GM12878 (cell line): Measurements from ENCODE around the gene LPIN1. TPM values are rescaled to one million over a fixed set of nuclear protein-coding genes. Genes with fewer than 3 reads are reported as not detected.

Source experiments
- ATAC-seq: fragments of 200-7000 bp; cut with Tn5 transposase; 3 replicates; pipeline ENCODE4 v1.9.1; 2020; ENCODE audit warnings: mild to moderate bottlenecking, moderate library complexity
- BruUV-seq: library from RNA; stranded (reverse); fragments of 400-500 nt; replicated peaks from 2 replicates; lab custom pipeline; 2021; lab: Mats Ljungman, UMichigan
- CTCF ChIA-PET: fragments of 300-600 bp; sonication (Branson Sonifier 250); formaldehyde crosslinking; extraction: SDS; loops from one replicate; lab custom pipeline; 2021; ENCODE audit warnings: inconsistent platforms; lab: Yijun Ruan, JAX
- POLR2A ChIA-PET: fragments of 350-600 bp; formaldehyde crosslinking; extraction: SDS; loops from one replicate; lab custom pipeline; 2021; ENCODE audit warnings: inconsistent platforms; lab: Charles Lee
- RAD21 ChIA-PET: fragments of 300-600 bp; sonication (Branson Sonifier 250); formaldehyde crosslinking; loops from one replicate; lab custom pipeline; 2023; ENCODE audit warnings: antibody characterized with exemption; ENCODE audit not compliant: unreplicated experiment; lab: Charles Lee
- SMC1A ChIA-PET: fragments of 300-600 bp; sonication (Branson Sonifier 250); formaldehyde crosslinking; loops from one replicate; lab custom pipeline; 2023; ENCODE audit not compliant: unreplicated experiment, uncharacterized antibody; lab: Charles Lee
- DNase-seq: peaks from one replicate; pipeline ENCODE4 v3.0.0-alpha.2; 2011; ENCODE audit warnings: low read depth, low spot score
- FAIRE-seq: peaks from 3 replicates; lab custom pipeline; 2011; peaks lifted over from hg19 to GRCh38; lab: Jason Lieb, UNC
- H2AFZ ChIP-seq: 2 replicates; pipeline ENCODE4 v1.6.0; 2011; ENCODE audit warnings: low read depth, low read length, control low read depth; ENCODE audit not compliant: control insufficient read depth
- H3K27ac ChIP-seq: 2 replicates; pipeline ENCODE4 v1.5.1; 2011; ENCODE audit warnings: control low read depth; ENCODE audit not compliant: control insufficient read depth, insufficient read depth
- H3K27me3 ChIP-seq, 2 experiments: replicated peaks in 1 of 2; 2 replicates each; pipeline versions ENCODE4 v1.6.0 to v1.6.1; 2011; ENCODE audit warnings: low read length in 1 of 2; ENCODE audit not compliant: control insufficient read depth in 2 of 2, insufficient read depth in 2 of 2
- H3K36me3 ChIP-seq, 2 experiments: 2 replicates each; pipeline ENCODE4 v1.5.1; 2011; ENCODE audit warnings: low read length in 1 of 2; ENCODE audit not compliant: control insufficient read depth in 2 of 2, insufficient read depth in 2 of 2
- H3K4me1 ChIP-seq: 2 replicates; pipeline ENCODE4 v1.6.1; 2011; ENCODE audit warnings: mild to moderate bottlenecking, low read length, moderate library complexity, mixed read lengths; ENCODE audit not compliant: control insufficient read depth, insufficient read depth
- H3K4me2 ChIP-seq: 2 replicates; pipeline ENCODE4 v1.6.0; 2011; ENCODE audit warnings: control low read depth; ENCODE audit not compliant: control insufficient read depth, insufficient read depth
- H3K4me3 ChIP-seq: fragments of 200-600 bp; sonication (generic); 2 replicates; pipeline ENCODE4 v1.5.1; 2016
- H3K79me2 ChIP-seq: 2 replicates; pipeline ENCODE4 v1.6.0; 2011; ENCODE audit warnings: low read length; ENCODE audit not compliant: control insufficient read depth, insufficient read depth
- H3K9ac ChIP-seq: 2 replicates; pipeline ENCODE4 v1.8.0; 2011; ENCODE audit warnings: low read length, control low read depth, mixed read lengths; ENCODE audit not compliant: control insufficient read depth, insufficient read depth
- H3K9me3 ChIP-seq: replicated peaks from 3 replicates; pipeline ENCODE4 v1.5.1; 2011; ENCODE audit warnings: mild to moderate bottlenecking, low read length; ENCODE audit not compliant: control insufficient read depth, insufficient read depth
- H4K20me1 ChIP-seq: 2 replicates; pipeline ENCODE4 v1.6.0; 2011; ENCODE audit not compliant: control insufficient read depth, insufficient read depth
- BCL3 ChIP-seq: IDR thresholded peaks from 2 replicates; pipeline ENCODE4 v1.6.1; 2011; ENCODE audit warnings: borderline replicate concordance, low read depth, mild to moderate bottlenecking, moderate library complexity, low read length; ENCODE audit not compliant: insufficient read depth, poor library complexity, severe bottlenecking
- BHLHE40 ChIP-seq, 2 experiments: fragments of 450-650 bp in 1 of 2; IDR thresholded peaks; 2 replicates each; pipeline ENCODE4 v1.6.1; 2011 to 2017; ENCODE audit warnings: low read depth in 2 of 2, borderline replicate concordance in 1 of 2, improper control_type of control experiment in 1 of 2, low read length in 1 of 2, mild to moderate bottlenecking in 1 of 2
- CHD2 ChIP-seq: IDR thresholded peaks from 2 replicates; pipeline ENCODE4 v1.6.1; 2011; ENCODE audit warnings: low read depth, low read length, improper control_type of control experiment, borderline replicate concordance
- NR2C1 ChIP-seq: fragments of 450-650 bp; IDR thresholded peaks from 2 replicates; pipeline ENCODE4 v1.6.1; 2017; ENCODE audit warnings: antibody characterized with exemption, mild to moderate bottlenecking, moderate library complexity
- RELB ChIP-seq: fragments of 450-650 bp; IDR thresholded peaks from 2 replicates; pipeline ENCODE4 v1.6.1; 2017; ENCODE audit warnings: low read depth, mild to moderate bottlenecking, moderate library complexity
- SP1 ChIP-seq: IDR thresholded peaks from one replicate; pipeline ENCODE4 v1.6.1; 2011; ENCODE audit warnings: low read depth, low read length
- STAT1 ChIP-seq: fragments of 450-650 bp; conservative IDR thresholded peaks from 2 replicates; pipeline ENCODE4 v1.6.1; 2014; ENCODE audit warnings: antibody characterized with exemption, mild to moderate bottlenecking
- TAF1 ChIP-seq: IDR thresholded peaks from 2 replicates; pipeline ENCODE4 v1.6.1; 2011; ENCODE audit warnings: mild to moderate bottlenecking, low read depth, low read length, borderline replicate concordance
- ZNF217 ChIP-seq: fragments of 450-650 bp; IDR thresholded peaks from 2 replicates; pipeline ENCODE4 v1.6.1; 2017; ENCODE audit warnings: antibody characterized with exemption, mild to moderate bottlenecking
- ZNF24 ChIP-seq: fragments of 450-650 bp; IDR thresholded peaks from 2 replicates; pipeline ENCODE4 v1.6.1; 2017; ENCODE audit warnings: antibody characterized with exemption, mild to moderate bottlenecking
- ZSCAN29 ChIP-seq: fragments of 450-650 bp; IDR thresholded peaks from 2 replicates; pipeline ENCODE4 v1.6.1; 2017; ENCODE audit warnings: mild to moderate bottlenecking, moderate library complexity
- WGBS: methylation state at CpG from one replicate; pipeline ENCODE4 v1.1.6; 2016; ENCODE audit warnings: low lambda C conversion rate; ENCODE audit not compliant: insufficient replicate concordance, insufficient coverage; ENCODE audit errors: missing lambda C conversion rate; 5-methylcytosine and 5-hydroxymethylcytosine counted together
- in situ Hi-C: fragments of 300-500 bp; cut with MboI; formaldehyde crosslinking; loops from 9 replicates; pipeline ENCODE4 v1.14.3; 2018; ENCODE audit warnings: mixed read lengths
- intact Hi-C: fragments of 100-400 bp; cut with micrococcal nuclease; formaldehyde crosslinking; loops from one replicate; pipeline ENCODE4 v1.14.2; 2022; ENCODE audit not compliant: unreplicated experiment
- polyA plus RNA-seq, 11 experiments: library from polyadenylated mRNA; depleted of rRNA in 4 of 11; unstranded in 6 of 11; stranded (reverse) in 5 of 11; fragments of >200 nt; fragmentation: Nextera tagmentation in 4 of 11; fragmentation: Illumina TruSeq in 1 of 11; extraction: Ambion mirVana in 4 of 11; extraction: Trizol in 1 of 11; gene quantifications; 1 replicate in 1 of 11; 2 replicates in 10 of 11; pipeline versions ENCODE4 v1.2.1 to v1.2.3, GENCODE V29; 2011 to 2016; ENCODE audit warnings: inconsistent platforms in 2 of 11, missing spikeins in 2 of 11, low read depth in 1 of 11
- total RNA-seq, 4 experiments: library from RNA; depleted of rRNA in 3 of 4; stranded (reverse); fragments of >200 nt in 3 of 4; fragmentation: Illumina TruSeq in 1 of 4; extraction: Trizol in 1 of 4; gene quantifications; 2 replicates each; pipeline versions ENCODE4 v1.2.1 to v1.2.3, GENCODE V29; 2013 to 2021

The LPIN1 gene
- total and polyA plus RNA-seq, 10 of the 15 experiments (the other 5 are each of a cell fraction or from before 2014, with no cell fraction given): 18.8 to 82.5 (median 50.3) TPM

- TF ChIP-seq BCL3: no peak
These were observed 119.4 kb downstream of the LPIN1 start (continued) for GRCh38 chr2:11865805-11866204.

- no peaks in the 10 kb centered on the region; the same call in 2 of the 3 replicates for H3K9me3 ChIP-seq
- H3K79me2 ChIP-seq: peaks cover 41% of the 10 kb centered on the region
- ATAC-seq (peak; percentile 55), FAIRE-seq (no peak), DNase-seq (peak; percentile 78)
- no peaks in the 10 kb centered on the region for H3K27me3 ChIP-seq
- ChIA-PET CTCF (interaction anchor here (1.0 to 8.3 kb wide), 16 partner anchors 11 to 1141 kb away, joined by 3 to 61 read pairs (median 6); partner anchors contain the start of gene TRIB2), RAD21 (interaction anchor here (0.8 to 7.0 kb wide), 27 partner anchors 36 to 1140 kb away, joined by 3 to 79 read pairs (median 5); partner anchors contain the start of gene TRIB2), SMC1A (interaction anchor here (0.7 to 8.4 kb wide), 29 partner anchors 11 to 851 kb away, joined by 3 to 90 read pairs (median 6); partner anchors contain the start of gene TRIB2), POLR2A (interaction anchor here (0.5 to 4.0 kb wide), 7 partner anchors 21 to 177 kb away, joined by 3 to 26 read pairs (median 4); no protein-coding TSS in a partner anchor)
- H2AFZ ChIP-seq: peak overlapping the region; percentile 45
- WGBS: 25% methylated on average over 12 of the region's 12 CpGs
- peaks cover 55% of the 10 kb centered on the region for H3K4me1 ChIP-seq
- in situ Hi-C loops: no loop called here
- intact Hi-C loops: loop anchor here (1.0 to 10.0 kb wide), 8 partner anchors 79 to 638 kb away; no protein-coding TSS in a partner anchor
- peak overlapping the region; percentile 6; the same call in 1 of the 2 replicates for H3K4me3 ChIP-seq
- H4K20me1 ChIP-seq: no peaks in the 10 kb centered on the region
- TSS peak; percentile 98 for BruUV-seq
- H3K9ac ChIP-seq: peak overlapping the region; percentile 7; the same call in 1 of the 2 replicates
- no peaks in the 10 kb centered on the region for H3K36me3 ChIP-seq
- peak overlapping the region; percentile 73 for H3K27ac ChIP-seq
- H3K4me2 ChIP-seq: peak overlapping the region; percentile 67
- TF ChIP-seq CHD2 (no peak), NR2C1 (no peak), STAT1 (no peak), BHLHE40 (IDR thresholded peaks at IDR 0.05; ENCODE audit: borderline replicate concordance in 1 of 2, low read depth in 2 of 2, low read length in 1 of 2) (peak; percentile 71 to 83), ZNF24 (no peak), RELB (peak; percentile 85), BCL3 (peak; percentile 28), ZNF217 (0 out of 2 replicates have a peak, but pooled peaks have one; percentile 13), ZSCAN29 (no peak), TAF1 (peak; percentile 56), SP1 (no peak)
These were observed 120.2 kb downstream of the LPIN1 start for GRCh38 chr2:11866358-11867335.
